Endometrium (tissue), 2 donors: Measurements from ENCODE around the gene DNM3.

Experiments used
- FAIRE-seq: peaks from 2 replicates; lab custom pipeline; 2012; peaks lifted over from hg19 to GRCh38; lab: Jason Lieb, UNC
- donor health status: control.
- donor health status: control.

DNM3 gene

GRCh38 chr1:172457479-172458130, 616.3 kb downstream of the DNM3 start:
- FAIRE-seq: no peak

- no peak for FAIRE-seq
Observed at GRCh38 chr1:172460177-172460576, 618.9 kb downstream of the DNM3 start.

DNA sequence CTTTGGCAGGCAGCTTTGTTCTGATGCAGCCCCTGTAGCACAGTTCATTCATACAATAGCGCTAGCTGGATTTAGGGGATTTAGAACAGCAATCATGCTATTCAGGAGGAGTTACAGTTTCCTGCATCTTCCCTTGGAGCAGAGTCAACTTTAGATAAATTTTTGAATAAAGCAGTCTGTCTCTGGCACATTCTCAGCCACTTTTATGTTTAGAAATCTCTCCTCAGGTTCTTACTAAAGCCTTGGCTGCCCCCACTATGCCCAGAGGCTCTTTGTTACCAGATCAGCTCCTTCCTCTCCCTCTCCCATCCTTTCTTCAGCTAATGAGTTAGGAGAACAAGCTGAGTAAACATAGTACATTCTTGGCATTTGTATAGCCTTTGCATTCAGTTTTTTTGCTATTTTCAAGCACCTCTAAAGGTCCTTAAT, 619.6 kb downstream of the DNM3 start:
- FAIRE-seq: no peak
